ENCODE measurements around the gene TARS1.

GRCh38 chr5:33504570-33504969 lies 63.8 kb downstream of the TARS1 start:
- no peak for TF ChIP-seq CTCF (IDR thresholded peaks at IDR 0.05)
- no peak for TF ChIP-seq ZFX (IDR thresholded peaks at IDR 0.05; ENCODE audit: borderline replicate concordance)

Measured in 22Rv1 (cell line).